ENCODE data around the gene MAFB.

Gene MAFB

DNA sequence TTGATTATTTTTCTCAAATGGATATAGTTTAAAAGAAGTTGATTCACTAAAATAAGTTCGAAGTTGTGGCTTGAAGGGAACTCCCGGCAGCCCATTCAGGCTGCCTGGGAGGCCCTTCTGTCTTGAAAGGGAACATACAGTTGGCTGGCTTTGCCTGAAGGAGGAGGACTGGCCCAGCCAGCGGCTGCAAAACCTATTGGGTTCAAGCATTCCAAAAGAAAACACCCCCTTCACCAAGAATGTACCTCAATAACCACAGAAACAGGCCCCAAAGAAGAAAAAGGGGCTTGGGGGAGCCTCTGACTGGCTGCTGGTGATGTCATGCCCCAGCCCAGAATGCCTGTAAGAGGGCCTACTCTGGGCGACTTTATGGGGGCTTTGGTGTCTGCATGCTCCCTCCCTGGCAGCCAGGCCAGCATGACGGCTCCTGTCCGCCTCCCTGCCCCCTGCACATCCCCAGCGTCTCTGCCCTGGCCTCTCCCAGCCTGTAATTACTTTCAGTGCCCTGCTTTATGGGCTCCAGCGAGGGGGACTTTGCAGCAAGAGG, 36.5 kb downstream of the MAFB start:
- H3K9me3 ChIP-seq (ENCODE audit: control insufficient read depth, insufficient read depth, low read length): no peaks in the 10 kb centered on the region
- no peaks in the 10 kb centered on the region for H3K27me3 ChIP-seq (ENCODE audit: control insufficient read depth, insufficient read depth, low read length)
- H3K4me1 ChIP-seq (ENCODE audit: control insufficient read depth, insufficient read depth, low read length): no peaks in the 10 kb centered on the region
- H3K36me3 ChIP-seq (ENCODE audit: control insufficient read depth, insufficient read depth, low read length): no peaks in the 10 kb centered on the region
- no peak overlapping the region for H3K27ac ChIP-seq (ENCODE audit: low read depth, low read length)
- H3K9ac ChIP-seq (ENCODE audit: low read depth, low read length): no peak overlapping the region
- no peak overlapping the region for H3K4me3 ChIP-seq (ENCODE audit: low read depth, low read length)

DNA sequence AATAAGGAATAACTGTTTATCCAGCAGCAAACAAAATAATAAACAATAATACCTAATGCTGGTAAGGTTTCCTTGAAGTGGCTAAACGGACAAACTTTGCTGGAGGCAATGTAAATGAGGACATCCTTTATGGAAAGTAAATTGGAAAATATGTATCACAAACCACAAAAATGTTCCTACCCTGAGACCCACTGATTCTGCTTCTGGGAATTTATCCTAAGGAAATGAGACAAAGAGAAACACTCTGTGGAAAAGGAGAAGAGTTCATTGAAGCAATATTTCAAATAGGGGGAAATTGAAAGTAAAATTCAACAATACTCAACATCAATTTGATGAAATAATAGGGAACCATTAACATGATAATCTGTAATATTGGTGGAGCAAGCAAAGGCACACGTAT, 37.9 kb downstream of the MAFB start:
- no peak overlapping the region for H3K4me3 ChIP-seq (ENCODE audit: low read depth, low read length)
- no peaks in the 10 kb centered on the region for H3K9me3 ChIP-seq (ENCODE audit: control insufficient read depth, insufficient read depth, low read length)
- H3K36me3 ChIP-seq (ENCODE audit: control insufficient read depth, insufficient read depth, low read length): no peaks in the 10 kb centered on the region
- H3K4me1 ChIP-seq (ENCODE audit: control insufficient read depth, insufficient read depth, low read length): no peaks in the 10 kb centered on the region
- no peak overlapping the region for H3K9ac ChIP-seq (ENCODE audit: low read depth, low read length)
- no peaks in the 10 kb centered on the region for H3K27me3 ChIP-seq (ENCODE audit: control insufficient read depth, insufficient read depth, low read length)
- H3K27ac ChIP-seq (ENCODE audit: low read depth, low read length): no peak overlapping the region

DNA sequence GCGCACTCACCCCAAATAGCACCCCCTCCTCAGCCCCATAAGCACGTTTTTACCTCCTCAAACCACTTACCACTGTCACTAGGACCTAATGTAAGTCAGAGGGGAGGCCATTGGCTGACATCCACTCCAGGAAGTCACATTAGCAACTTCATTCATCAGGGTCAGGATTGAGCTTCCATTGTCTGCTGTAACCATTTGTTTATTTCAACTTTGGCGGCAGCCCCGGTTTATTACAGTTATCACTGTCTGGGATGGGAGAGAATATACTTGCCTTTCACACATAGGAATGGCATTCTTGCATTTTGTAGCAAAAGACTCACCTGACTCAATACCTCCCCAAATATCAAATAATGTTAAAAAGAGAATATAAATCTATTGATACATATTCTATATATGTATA, 38.3 kb downstream of the MAFB start:
- Histone ChIP-seq H3K4me3 (ENCODE audit: low read depth, low read length) (no peak overlapping the region), H3K9me3 (ENCODE audit: control insufficient read depth, insufficient read depth, low read length) (no peaks in the 10 kb centered on the region), H3K27me3 (ENCODE audit: control insufficient read depth, insufficient read depth, low read length) (no peaks in the 10 kb centered on the region), H3K36me3 (ENCODE audit: control insufficient read depth, insufficient read depth, low read length) (no peaks in the 10 kb centered on the region), H3K4me1 (ENCODE audit: control insufficient read depth, insufficient read depth, low read length) (no peaks in the 10 kb centered on the region), H3K27ac (ENCODE audit: low read depth, low read length) (no peak overlapping the region), H3K9ac (ENCODE audit: low read depth, low read length) (no peak overlapping the region)

DNA sequence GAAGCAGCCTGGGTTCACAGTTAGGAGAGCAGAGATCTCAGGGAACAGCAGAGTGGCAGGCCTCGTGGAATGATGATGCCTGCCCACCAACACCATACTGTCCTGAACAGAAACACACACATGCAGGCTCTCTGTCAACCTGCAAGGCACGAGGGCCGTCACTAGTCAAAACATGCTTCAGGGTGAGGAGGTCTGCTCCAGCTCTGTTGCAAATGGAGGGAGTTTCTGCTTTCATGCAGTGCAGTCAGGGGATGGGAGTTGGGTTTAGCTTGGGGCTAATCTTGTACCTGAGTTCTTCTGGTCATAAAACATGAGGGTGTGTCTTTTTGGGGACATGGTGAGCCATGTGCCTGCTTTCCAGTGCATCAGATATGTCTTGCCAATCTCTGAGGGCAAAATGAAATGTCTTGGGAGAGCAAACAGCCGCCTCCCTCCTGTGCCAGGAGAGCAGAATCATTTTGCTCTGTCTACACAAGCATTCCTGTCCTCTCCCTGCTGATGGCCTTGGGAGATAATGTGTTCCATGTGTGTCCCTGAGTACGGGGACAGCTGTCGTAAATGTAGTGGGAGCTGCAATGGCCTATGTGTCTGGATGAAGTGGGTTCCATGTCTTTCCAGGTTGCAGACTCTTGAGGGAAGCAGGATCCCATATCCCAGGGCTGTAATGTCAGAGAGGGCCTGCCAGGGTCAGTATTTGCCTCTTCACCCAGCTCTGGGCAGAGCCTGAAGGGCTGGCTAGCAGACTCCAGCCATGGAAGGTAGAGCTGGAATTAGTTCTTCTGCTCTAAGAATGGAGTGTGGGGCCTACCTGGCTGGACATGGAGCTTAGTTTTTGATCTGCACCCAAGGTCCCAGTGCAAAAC, 40.6 kb downstream of the MAFB start:
- no peaks in the 10 kb centered on the region for H3K4me1 ChIP-seq (ENCODE audit: control insufficient read depth, insufficient read depth, low read length)
- H3K9me3 ChIP-seq (ENCODE audit: control insufficient read depth, insufficient read depth, low read length): no peaks in the 10 kb centered on the region
- H3K4me3 ChIP-seq (ENCODE audit: low read depth, low read length): no peak overlapping the region
- no peaks in the 10 kb centered on the region for H3K27me3 ChIP-seq (ENCODE audit: control insufficient read depth, insufficient read depth, low read length)
- no peak overlapping the region for H3K9ac ChIP-seq (ENCODE audit: low read depth, low read length)
- no peaks in the 10 kb centered on the region for H3K36me3 ChIP-seq (ENCODE audit: control insufficient read depth, insufficient read depth, low read length)
- no peak overlapping the region for H3K27ac ChIP-seq (ENCODE audit: low read depth, low read length)

DNA sequence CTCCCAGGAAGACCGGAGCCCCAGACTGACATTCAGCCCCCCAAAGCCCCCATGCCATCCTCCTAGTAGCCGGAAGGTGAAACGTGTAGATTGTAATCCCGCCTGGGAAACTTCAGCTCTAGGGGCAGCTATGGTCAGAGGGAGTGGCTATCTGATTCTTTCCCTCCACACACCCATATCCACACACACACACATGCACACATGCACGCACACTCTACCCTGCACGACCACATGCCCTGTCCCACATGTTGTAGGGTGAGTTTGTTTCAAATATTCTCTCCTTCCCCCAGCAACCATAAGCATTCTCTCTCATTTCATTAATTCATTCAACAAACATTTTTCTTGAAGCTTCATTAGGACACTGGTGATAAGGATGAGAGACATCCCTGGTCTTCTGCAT, 42.2 kb downstream of the MAFB start:
- Histone ChIP-seq H3K9ac (ENCODE audit: low read depth, low read length) (no peak overlapping the region), H3K4me3 (ENCODE audit: low read depth, low read length) (no peak overlapping the region), H3K36me3 (ENCODE audit: control insufficient read depth, insufficient read depth, low read length) (no peaks in the 10 kb centered on the region), H3K27ac (ENCODE audit: low read depth, low read length) (no peak overlapping the region), H3K9me3 (ENCODE audit: control insufficient read depth, insufficient read depth, low read length) (no peaks in the 10 kb centered on the region), H3K27me3 (ENCODE audit: control insufficient read depth, insufficient read depth, low read length) (no peaks in the 10 kb centered on the region), H3K4me1 (ENCODE audit: control insufficient read depth, insufficient read depth, low read length) (no peaks in the 10 kb centered on the region)

DNA sequence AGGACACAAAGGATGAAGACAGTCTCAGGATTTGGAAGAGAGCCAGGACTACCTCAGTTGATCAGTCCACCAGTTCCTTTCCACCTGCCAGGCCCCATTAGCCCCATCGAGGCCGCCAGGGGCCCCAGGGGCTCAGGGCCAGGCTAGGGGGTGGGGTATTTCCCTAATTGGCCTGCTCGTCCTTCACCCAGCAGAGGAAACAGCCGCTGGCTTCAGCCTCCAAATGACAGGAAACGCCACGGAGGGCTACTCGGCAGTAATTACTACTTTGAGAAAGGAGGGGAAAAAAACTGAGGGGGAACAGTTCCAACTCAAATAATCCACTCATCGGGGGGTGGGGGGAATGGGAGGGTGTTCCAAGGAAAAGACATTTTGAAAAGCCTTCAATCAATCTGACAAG, 42.7 kb downstream of the MAFB start:
- no peaks in the 10 kb centered on the region for H3K36me3 ChIP-seq (ENCODE audit: control insufficient read depth, insufficient read depth, low read length)
- no peak overlapping the region for H3K27ac ChIP-seq (ENCODE audit: low read depth, low read length)

DNA sequence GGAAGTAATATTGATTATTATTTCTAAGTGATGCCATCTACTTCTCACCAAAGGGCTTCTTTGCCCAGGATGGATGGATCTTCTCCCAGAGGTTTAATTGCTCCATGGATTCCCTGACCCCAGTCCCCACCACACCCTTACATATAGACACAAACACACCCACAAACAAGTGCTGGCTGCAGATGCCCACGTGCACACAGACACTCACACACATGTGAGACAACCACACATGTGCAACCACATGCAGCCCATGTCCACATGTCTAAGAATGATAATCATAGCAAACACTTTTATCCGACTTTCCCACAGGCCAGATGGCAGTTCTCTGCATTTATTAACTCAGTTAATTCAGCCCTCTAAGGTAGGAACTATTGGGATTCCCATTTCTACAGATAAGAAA, 44.2 kb downstream of the MAFB start:
- H3K27me3 ChIP-seq (ENCODE audit: control insufficient read depth, insufficient read depth, low read length): no peaks in the 10 kb centered on the region
- no peak overlapping the region for H3K4me3 ChIP-seq (ENCODE audit: low read depth, low read length)
- H3K36me3 ChIP-seq (ENCODE audit: control insufficient read depth, insufficient read depth, low read length): no peaks in the 10 kb centered on the region
- no peak overlapping the region for H3K9ac ChIP-seq (ENCODE audit: low read depth, low read length)
- no peaks in the 10 kb centered on the region for H3K9me3 ChIP-seq (ENCODE audit: control insufficient read depth, insufficient read depth, low read length)
- H3K27ac ChIP-seq (ENCODE audit: low read depth, low read length): no peak overlapping the region
- H3K4me1 ChIP-seq (ENCODE audit: control insufficient read depth, insufficient read depth, low read length): no peaks in the 10 kb centered on the region

More for the DNA sequence above, 42.7 kb downstream of the MAFB start:
- H3K4me3 ChIP-seq (ENCODE audit: low read depth, low read length): no peak overlapping the region
- H3K9ac ChIP-seq (ENCODE audit: low read depth, low read length): no peak overlapping the region
- H3K4me1 ChIP-seq (ENCODE audit: control insufficient read depth, insufficient read depth, low read length): no peaks in the 10 kb centered on the region
- no peaks in the 10 kb centered on the region for H3K27me3 ChIP-seq (ENCODE audit: control insufficient read depth, insufficient read depth, low read length)
- H3K9me3 ChIP-seq (ENCODE audit: control insufficient read depth, insufficient read depth, low read length): no peaks in the 10 kb centered on the region

DNA sequence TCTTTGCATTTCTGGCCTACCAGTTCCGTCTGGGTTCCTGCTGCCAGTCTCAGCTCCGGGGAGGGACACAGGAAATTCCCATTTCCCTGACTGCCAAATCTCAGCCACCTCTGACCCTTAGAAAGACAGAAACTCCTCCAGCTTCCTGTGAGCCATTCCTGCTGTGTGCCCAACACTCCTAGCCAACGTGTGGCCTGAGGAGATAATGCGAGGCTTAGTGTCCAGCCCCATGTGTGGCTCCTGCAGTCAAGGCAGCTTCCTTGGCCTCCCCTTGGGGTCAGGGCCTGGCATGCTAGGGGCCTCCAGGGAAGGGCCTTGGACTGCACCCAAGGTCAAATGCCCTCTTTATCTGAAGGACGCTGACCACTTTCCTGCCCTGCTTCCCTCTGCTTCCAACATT, 45.1 kb downstream of the MAFB start:
- H3K9ac ChIP-seq (ENCODE audit: low read depth, low read length): no peak overlapping the region
- no peaks in the 10 kb centered on the region for H3K9me3 ChIP-seq (ENCODE audit: control insufficient read depth, insufficient read depth, low read length)
- no peaks in the 10 kb centered on the region for H3K4me1 ChIP-seq (ENCODE audit: control insufficient read depth, insufficient read depth, low read length)
- H3K27ac ChIP-seq (ENCODE audit: low read depth, low read length): no peak overlapping the region
- no peaks in the 10 kb centered on the region for H3K27me3 ChIP-seq (ENCODE audit: control insufficient read depth, insufficient read depth, low read length)
- no peaks in the 10 kb centered on the region for H3K36me3 ChIP-seq (ENCODE audit: control insufficient read depth, insufficient read depth, low read length)
- no peak overlapping the region for H3K4me3 ChIP-seq (ENCODE audit: low read depth, low read length)

DNA sequence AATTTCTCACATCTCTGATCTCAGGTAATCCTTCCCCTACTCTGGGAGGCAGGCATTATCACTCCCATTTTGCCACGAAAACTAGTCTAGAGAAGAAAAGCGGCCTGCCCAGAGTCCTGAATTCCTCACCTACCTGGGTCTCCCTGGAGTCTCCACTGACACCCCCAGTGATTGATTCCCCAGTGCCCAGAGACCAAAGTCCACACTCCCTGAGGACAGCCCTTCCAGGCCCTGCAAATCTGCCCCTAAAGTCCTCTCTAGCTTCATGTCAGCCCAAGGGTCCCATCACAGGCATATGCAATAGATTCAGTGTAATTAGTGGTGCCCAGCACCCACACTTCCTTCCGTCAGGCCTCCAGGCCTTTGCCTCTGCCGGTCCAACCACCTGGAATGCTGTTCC, 47.2 kb downstream of the MAFB start:
- H3K9me3 ChIP-seq (ENCODE audit: control insufficient read depth, insufficient read depth, low read length): no peaks in the 10 kb centered on the region
- no peak overlapping the region for H3K27ac ChIP-seq (ENCODE audit: low read depth, low read length)
- no peaks in the 10 kb centered on the region for H3K27me3 ChIP-seq (ENCODE audit: control insufficient read depth, insufficient read depth, low read length)
- H3K4me1 ChIP-seq (ENCODE audit: control insufficient read depth, insufficient read depth, low read length): no peaks in the 10 kb centered on the region
- no peaks in the 10 kb centered on the region for H3K36me3 ChIP-seq (ENCODE audit: control insufficient read depth, insufficient read depth, low read length)
- H3K4me3 ChIP-seq (ENCODE audit: low read depth, low read length): no peak overlapping the region
- H3K9ac ChIP-seq (ENCODE audit: low read depth, low read length): no peak overlapping the region

DNA sequence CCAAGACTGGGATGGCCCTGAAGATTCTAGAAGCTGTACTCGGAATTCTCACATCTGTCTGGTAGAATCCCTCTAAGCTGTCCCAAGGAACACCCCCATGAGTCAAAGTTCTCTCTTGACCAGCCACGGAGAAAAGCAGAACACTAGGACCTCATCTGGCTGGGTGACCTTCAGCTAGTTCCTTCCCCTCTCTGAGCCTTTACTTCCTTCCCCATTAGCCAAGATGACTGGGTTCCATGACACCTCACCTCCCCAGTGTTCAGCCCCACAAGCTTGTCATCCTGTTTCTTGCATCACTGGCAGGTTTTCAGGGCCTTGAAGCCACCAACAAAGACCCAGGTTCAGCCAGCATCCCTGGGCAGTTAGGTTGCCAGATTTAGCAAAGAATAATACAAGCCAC, 47.8 kb downstream of the MAFB start:
- no peak overlapping the region for H3K27ac ChIP-seq (ENCODE audit: low read depth, low read length)
- H3K27me3 ChIP-seq (ENCODE audit: control insufficient read depth, insufficient read depth, low read length): no peaks in the 10 kb centered on the region

DNA sequence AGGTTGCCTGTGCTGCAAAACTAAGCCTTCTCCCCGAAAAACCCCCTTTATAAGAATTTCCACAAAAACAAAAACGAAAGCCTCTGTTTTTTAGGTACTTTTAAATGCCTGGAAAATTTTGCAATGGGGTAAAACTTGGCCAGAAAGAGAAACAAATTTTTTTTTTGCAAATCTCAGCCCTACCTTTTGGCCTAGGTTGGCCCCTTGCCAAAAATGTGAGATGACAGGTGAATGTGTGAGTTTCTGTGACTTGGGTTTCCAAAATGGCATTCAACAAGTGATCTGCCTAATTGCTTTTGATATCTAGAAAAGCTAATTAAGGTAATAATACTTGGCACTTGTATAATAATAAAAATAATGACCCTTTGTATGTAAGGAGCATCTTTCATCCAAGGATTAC, 48.4 kb downstream of the MAFB start:
- H3K36me3 ChIP-seq (ENCODE audit: control insufficient read depth, insufficient read depth, low read length): no peaks in the 10 kb centered on the region
- no peaks in the 10 kb centered on the region for H3K4me1 ChIP-seq (ENCODE audit: control insufficient read depth, insufficient read depth, low read length)
- no peak overlapping the region for H3K27ac ChIP-seq (ENCODE audit: low read depth, low read length)
- no peaks in the 10 kb centered on the region for H3K9me3 ChIP-seq (ENCODE audit: control insufficient read depth, insufficient read depth, low read length)
- H3K27me3 ChIP-seq (ENCODE audit: control insufficient read depth, insufficient read depth, low read length): no peaks in the 10 kb centered on the region
- H3K9ac ChIP-seq (ENCODE audit: low read depth, low read length): no peak overlapping the region
- no peak overlapping the region for H3K4me3 ChIP-seq (ENCODE audit: low read depth, low read length)

More for the DNA sequence above, 47.8 kb downstream of the MAFB start:
- Histone ChIP-seq H3K4me1 (ENCODE audit: control insufficient read depth, insufficient read depth, low read length) (no peaks in the 10 kb centered on the region), H3K9me3 (ENCODE audit: control insufficient read depth, insufficient read depth, low read length) (no peaks in the 10 kb centered on the region), H3K9ac (ENCODE audit: low read depth, low read length) (no peak overlapping the region), H3K36me3 (ENCODE audit: control insufficient read depth, insufficient read depth, low read length) (no peaks in the 10 kb centered on the region), H3K4me3 (ENCODE audit: low read depth, low read length) (no peak overlapping the region)
